ENCODE data around the gene ERICH4. TPM values are rescaled to one million over a fixed set of nuclear protein-coding genes. Genes with fewer than 3 reads are reported as not detected.

Gene ERICH4
- total and polyA plus RNA-seq, 2 of the 4 experiments (the other 2 are of a cell fraction), result not detected

Small RNA genes within 50 kb of the gene (microRNA-seq; reads per million reads assigned to microRNA genes)
- not detected for gene RF00017 (ENCODE audit: insufficient read depth, insufficient read length)

Small RNA genes within 50 kb of the gene (small RNA-seq; reads per million reads assigned to genes)
- gene RF00017, result 0 reads per million in 5 experiments

Other genes starting within 250 kb of the ERICH4 start
- gene CYP2S1, start 249.9 kb upstream of the ERICH4 start, total RNA-seq (2012; rRNA removed), result 0.54 and 0.83 TPM in 2 replicates
- 0.98 and 2.1 TPM in 2 replicates for gene CYP2S1, start 249.9 kb upstream of the ERICH4 start, polyA plus RNA-seq (2012; rRNA removed)
- 444 and 466 TPM in 2 replicates for gene AXL, start 223.9 kb upstream of the ERICH4 start, total RNA-seq (2012; rRNA removed)
- gene AXL, start 223.9 kb upstream of the ERICH4 start, polyA plus RNA-seq (2012; rRNA removed), result 212 and 235 TPM in 2 replicates
- gene HNRNPUL1, start 178.8 kb upstream of the ERICH4 start, total RNA-seq (2012; rRNA removed), result 50.7 and 56.1 TPM in 2 replicates
- 67.3 and 68.1 TPM in 2 replicates for gene HNRNPUL1, start 178.8 kb upstream of the ERICH4 start, polyA plus RNA-seq (2012; rRNA removed)
- gene CCDC97, start 133.0 kb upstream of the ERICH4 start, total RNA-seq (2012; rRNA removed), result 4.1 and 5.8 TPM in 2 replicates
- 11.0 and 11.9 TPM in 2 replicates for gene CCDC97, start 133.0 kb upstream of the ERICH4 start, polyA plus RNA-seq (2012; rRNA removed)
- gene TGFB1, start 89.2 kb upstream of the ERICH4 start, total RNA-seq (2012; rRNA removed), result 3.2 and 3.9 TPM in 2 replicates
- gene TGFB1, start 89.2 kb upstream of the ERICH4 start, polyA plus RNA-seq (2012; rRNA removed), result 26.7 and 27.8 TPM in 2 replicates
- 4.7 and 6.1 TPM in 2 replicates for gene B9D2, start 79.0 kb upstream of the ERICH4 start, total RNA-seq (2012; rRNA removed)
- gene B9D2, start 79.0 kb upstream of the ERICH4 start, polyA plus RNA-seq (2012; rRNA removed), result 9.7 and 11.5 TPM in 2 replicates
- gene TMEM91, start 66.6 kb upstream of the ERICH4 start, total RNA-seq (2012; rRNA removed), result 1.4 and 1.9 TPM in 2 replicates
- 4.8 and 5.5 TPM in 2 replicates for gene TMEM91, start 66.6 kb upstream of the ERICH4 start, polyA plus RNA-seq (2012; rRNA removed)
- 11.4 and 19.0 TPM in 2 replicates for gene EXOSC5, start 45.8 kb upstream of the ERICH4 start, total RNA-seq (2012; rRNA removed)
- 25.2 and 34.0 TPM in 2 replicates for gene EXOSC5, start 45.8 kb upstream of the ERICH4 start, polyA plus RNA-seq (2012; rRNA removed)
- 6.4 and 7.7 TPM in 2 replicates for gene BCKDHA, start 45.3 kb upstream of the ERICH4 start, total RNA-seq (2012; rRNA removed)
- 7.6 and 9.6 TPM in 2 replicates for gene BCKDHA, start 45.3 kb upstream of the ERICH4 start, polyA plus RNA-seq (2012; rRNA removed)
- gene B3GNT8, start 15.8 kb upstream of the ERICH4 start, total RNA-seq (2012; rRNA removed), result under 0.01 and 0.36 TPM in 2 replicates
- gene B3GNT8, start 15.8 kb upstream of the ERICH4 start, polyA plus RNA-seq (2012; rRNA removed), result 0.30 and 0.36 TPM in 2 replicates
- gene DMAC2, start 3.2 kb upstream of the ERICH4 start, total RNA-seq (2012; rRNA removed), result 50.8 and 52.5 TPM in 2 replicates
- 72.2 and 78.5 TPM in 2 replicates for gene DMAC2, start 3.2 kb upstream of the ERICH4 start, polyA plus RNA-seq (2012; rRNA removed)
- not detected in 2 replicates for gene CEACAM21, start 133.0 kb downstream of the ERICH4 start, total RNA-seq (2012; rRNA removed)
- gene CEACAM21, start 133.0 kb downstream of the ERICH4 start, polyA plus RNA-seq (2012; rRNA removed), result not detected in 2 replicates
- gene CEACAM4, start 183.9 kb downstream of the ERICH4 start, total RNA-seq (2012; rRNA removed), result not detected in 2 replicates
- not detected in 2 replicates for gene CEACAM4, start 183.9 kb downstream of the ERICH4 start, polyA plus RNA-seq (2012; rRNA removed)
- not detected in 2 replicates for gene CEACAM7, start 245.1 kb downstream of the ERICH4 start, total RNA-seq (2012; rRNA removed)
- gene CEACAM7, start 245.1 kb downstream of the ERICH4 start, polyA plus RNA-seq (2012; rRNA removed), result not detected in 2 replicates